Hepatic stellate cell (primary cell): Measurements from ENCODE around the gene APBB3.

Source experiments
- DNase-seq: peaks from one replicate; pipeline ENCODE4 v3.0.0; 2011; ENCODE audit warnings: low spot score

The APBB3 gene

GRCh38 chr5:140551872-140552271 lies 12.5 kb downstream of the APBB3 start:
- no peak for DNase-seq

- no peak for DNase-seq
These were observed 14.0 kb downstream of the APBB3 start for GRCh38 chr5:140550147-140551079.

- DNase-seq: no peak
These were observed 14.9 kb downstream of the APBB3 start for GRCh38 chr5:140549237-140550144.

- no peak for DNase-seq
These were observed 15.6 kb downstream of the APBB3 start for GRCh38 chr5:140548791-140549190.

DNA sequence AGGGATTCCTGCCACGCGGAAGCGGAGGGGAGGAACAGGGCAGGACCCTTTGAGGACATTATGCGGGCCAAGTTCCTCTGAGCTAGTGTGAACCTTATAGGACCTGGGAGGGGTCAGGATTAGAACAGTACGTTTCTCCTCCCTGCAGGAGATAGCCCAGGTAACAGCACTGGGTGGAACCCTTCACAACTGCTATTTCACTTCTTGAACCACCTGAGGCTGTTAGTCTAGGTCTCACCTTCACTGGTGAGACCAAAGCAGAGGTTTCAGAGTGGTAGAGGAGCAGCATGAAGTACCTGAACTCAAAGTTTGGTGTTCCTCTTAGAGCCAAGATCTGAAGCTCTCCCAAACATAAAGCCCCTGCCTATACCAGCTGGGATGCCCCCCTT lies 16.1 kb downstream of the APBB3 start:
- no peak for DNase-seq

- DNase-seq: peak; percentile 93
These were observed 16.7 kb downstream of the APBB3 start, which contains the start of gene EIF4EBP3 for GRCh38 chr5:140547508-140548299. Gene EIF4EBP3, plus strand, starts transcription at chr5:140547662. Its CDS starts 76 bp downstream, at chr5:140547738.

GRCh38 chr5:140546851-140547507 lies 17.4 kb downstream of the APBB3 start:
- DNase-seq: no peak

DNA sequence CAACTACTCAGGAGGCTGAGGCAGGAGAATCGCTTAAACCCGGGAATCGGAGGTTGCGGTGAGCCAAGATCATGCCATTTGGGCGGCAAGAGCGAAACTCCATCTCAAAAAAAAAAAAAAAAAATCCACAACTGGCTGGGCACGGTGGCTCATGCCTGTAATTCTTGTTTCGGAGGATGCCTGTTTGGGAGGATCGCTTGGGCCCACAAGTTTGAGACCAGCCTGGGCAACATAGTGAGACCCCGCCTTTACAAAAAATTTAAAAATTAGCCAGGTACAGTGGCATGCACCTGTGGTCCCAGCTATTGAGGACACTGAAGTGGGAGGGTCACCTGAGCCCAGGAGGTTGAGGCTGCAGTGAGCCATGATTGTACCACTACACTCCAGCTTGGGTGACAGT lies 18.8 kb downstream of the APBB3 start:
- no peak for DNase-seq

DNA sequence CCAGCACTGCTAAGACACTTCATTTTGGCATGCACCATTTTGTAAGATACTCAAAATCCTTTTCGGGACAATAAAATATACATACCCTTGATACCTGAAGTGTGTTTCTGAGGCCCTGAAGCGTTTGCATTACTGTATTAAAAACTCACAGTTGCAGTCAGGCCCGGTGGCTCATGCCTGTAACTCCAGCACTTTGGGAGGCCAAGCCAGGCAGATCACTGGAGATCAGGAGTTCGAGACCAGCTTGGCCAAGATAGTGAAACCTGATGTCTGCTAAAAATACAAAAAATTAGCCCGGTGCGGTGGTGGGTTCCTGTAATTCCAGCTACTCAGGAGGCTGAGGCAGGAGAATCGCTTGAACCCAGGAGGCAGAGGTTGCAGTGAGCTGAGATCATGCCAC lies 19.4 kb downstream of the APBB3 start:
- DNase-seq: no peak

- DNase-seq: no peak
These were observed 21.4 kb downstream of the APBB3 start for GRCh38 chr5:140542972-140543371.

- no peak for DNase-seq
These were observed 24.2 kb downstream of the APBB3 start for GRCh38 chr5:140540227-140540626.

DNA sequence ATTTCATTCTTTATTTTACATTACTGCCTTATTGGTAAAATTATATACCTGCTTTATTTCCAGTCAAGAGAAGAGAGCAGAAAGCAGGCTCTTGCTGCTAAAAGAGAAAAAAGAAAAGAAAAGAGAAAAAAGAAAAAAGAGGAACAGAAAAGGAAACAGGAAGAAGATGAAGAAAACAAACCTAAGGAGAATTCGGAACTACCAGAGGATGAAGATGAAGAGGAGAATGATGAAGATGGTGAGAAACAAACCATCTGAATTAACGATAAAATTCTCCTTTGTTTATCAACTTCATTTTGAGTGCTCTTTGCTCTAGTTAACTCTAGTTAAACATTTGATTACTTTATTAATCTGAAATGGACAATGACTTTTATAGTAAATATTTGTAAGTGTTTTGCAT lies 40.4 kb downstream of the APBB3 start:
- no peak for DNase-seq

DNA sequence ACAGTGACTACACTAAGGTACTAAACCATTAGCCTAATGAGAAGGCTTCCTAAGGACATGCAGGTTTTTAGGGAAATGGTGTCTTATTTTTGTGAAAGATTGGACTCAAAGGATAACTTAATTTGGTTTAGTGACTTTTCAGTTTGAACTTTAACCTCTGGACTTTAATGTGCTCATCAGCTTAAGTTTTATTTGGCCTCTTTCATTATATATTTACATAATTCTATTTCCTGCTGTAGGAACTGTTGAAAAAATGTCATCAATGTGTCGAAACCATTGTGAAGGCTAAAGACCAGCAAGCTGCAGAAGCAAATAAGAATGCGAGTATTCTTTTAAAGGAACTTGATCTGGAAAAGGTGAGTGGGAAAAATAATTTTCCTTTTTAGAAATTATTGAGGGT lies 51.3 kb downstream of the APBB3 start:
- DNase-seq: no peak

GRCh38 chr5:140509898-140510297 lies 54.5 kb downstream of the APBB3 start:
- DNase-seq: no peak
